Tongue (tissue), 2 donors: Measurements from ENCODE around the gene FER1L5. TPM values are rescaled to one million over a fixed set of nuclear protein-coding genes. Genes with fewer than 3 reads are reported as not detected.

Experiments
- DNase-seq: peaks from one replicate; pipeline ENCODE4 v3.0.0-alpha.2; 2015
- total RNA-seq: library from RNA; depleted of rRNA; stranded (reverse); fragments of >200 nt; gene quantifications from one replicate; pipeline ENCODE4 v1.2.3, GENCODE V29; 2014

FER1L5 gene
- total RNA-seq, 1 donor from 2014 or later = under 0.01 TPM

DNA sequence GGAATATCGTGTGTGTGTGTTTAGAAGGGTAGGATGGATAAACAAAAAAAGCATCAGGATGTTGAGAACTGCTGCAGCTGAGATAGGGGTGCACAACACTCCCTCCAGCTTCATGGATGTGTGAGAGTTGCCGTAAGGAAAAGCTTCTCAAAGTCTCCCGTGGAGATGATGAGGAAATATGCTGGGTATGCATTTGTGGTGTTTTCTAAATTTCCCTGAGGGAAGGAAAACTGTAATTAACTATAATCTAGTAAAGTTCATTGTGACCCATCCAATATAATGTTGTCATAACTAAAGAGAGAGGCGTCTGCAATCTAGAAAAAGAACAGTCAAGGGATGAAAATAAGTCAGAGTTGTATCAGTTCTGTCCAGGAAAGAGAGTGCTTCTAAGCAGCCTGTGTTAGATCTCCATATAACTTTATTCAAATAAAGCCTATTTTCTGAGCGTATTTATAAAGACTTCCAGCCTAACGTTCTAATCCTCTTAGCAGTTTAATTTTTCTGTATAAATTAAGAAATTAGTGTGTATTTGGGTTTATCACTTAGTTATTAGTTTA lies 104.6 kb downstream of the FER1L5 start:
- DNase-seq = no peak

DNA sequence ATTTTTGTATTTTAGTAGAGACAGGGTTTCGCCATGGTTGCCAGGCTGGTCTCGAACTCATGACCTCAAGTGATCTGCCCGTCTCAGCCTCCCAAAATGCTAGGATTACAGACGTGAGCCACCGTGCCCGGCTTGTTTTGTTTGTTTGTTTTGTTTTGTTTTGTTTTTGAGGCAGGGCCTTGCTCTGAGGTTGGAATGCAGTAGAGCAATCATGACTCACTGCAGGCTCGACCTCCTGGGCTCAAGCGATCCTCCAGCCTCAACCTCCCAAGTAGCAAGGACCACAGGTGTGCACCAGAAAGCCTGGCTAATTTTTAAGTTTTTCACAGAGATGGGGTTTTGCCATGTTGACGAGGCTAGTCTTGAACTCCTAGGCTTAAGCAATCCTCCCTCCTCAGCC lies 109.2 kb downstream of the FER1L5 start:
- DNase-seq = no peak

DNA sequence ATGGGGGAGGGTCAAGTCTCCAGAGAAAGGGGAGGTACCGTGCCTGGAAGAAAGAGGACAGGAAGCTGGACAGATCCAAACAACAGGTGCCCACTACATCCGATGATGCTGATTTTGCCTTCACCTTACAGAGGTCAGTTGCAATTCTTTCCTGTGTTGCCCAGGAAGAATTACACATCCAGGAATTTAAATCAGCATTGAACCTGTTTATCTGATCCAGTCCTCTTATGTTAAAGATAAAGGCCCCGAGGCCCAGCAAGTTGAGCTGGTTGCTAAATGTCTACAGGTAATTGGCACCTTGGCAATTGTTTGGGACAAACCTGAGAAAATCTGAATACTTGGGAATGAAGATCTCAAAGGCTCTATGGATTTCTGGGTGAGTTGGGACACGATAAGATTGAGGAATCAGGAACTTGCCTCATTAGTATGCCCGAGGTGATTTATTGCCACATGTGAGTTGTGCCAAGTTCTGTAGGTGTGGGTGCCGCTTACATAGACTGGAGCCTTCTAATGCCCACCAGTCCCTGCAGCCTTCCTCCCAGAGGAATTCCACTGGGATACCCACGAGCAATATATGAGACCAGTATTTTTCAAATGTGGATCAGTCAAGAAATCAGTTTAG lies 111.2 kb downstream of the FER1L5 start:
- DNase-seq = no peak

DNA sequence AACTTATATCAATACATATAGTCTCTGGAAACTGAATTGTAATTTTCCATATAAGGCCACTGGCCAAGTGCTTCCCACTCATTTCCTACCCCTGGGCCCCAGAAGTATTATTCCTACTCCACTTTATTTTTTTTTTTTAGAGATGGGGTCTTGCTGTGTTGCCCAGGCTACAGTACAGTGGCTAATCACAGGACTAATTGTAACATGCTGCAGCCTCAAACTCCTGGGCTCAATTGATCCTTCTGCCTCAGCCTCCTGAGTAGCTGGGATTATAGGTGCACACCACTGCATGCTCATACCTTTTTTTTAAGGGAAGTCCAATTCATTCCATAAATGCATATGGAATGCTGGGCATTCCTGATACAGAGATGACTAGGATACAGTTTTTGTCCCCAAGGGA lies 111.8 kb downstream of the FER1L5 start:
- no peak for DNase-seq

Other genes starting within 250 kb of the FER1L5 start
- gene NEURL3, start 137.4 kb upstream of the FER1L5 start, total RNA-seq = 2.7 TPM
- gene ARID5A, start 106.0 kb upstream of the FER1L5 start, total RNA-seq = 21.1 TPM
- 45.2 TPM for gene KANSL3, start 4.5 kb upstream of the FER1L5 start, total RNA-seq
- gene LMAN2L, start 97.3 kb downstream of the FER1L5 start, total RNA-seq = 41.5 TPM
- 39.2 TPM for gene CNNM4, start 118.1 kb downstream of the FER1L5 start, total RNA-seq
- 17.1 TPM for gene CNNM3, start 173.5 kb downstream of the FER1L5 start, total RNA-seq
- 96.8 TPM for gene ANKRD23, start 201.3 kb downstream of the FER1L5 start, total RNA-seq
- gene ANKRD39, start 215.3 kb downstream of the FER1L5 start, total RNA-seq = 12.0 TPM
- 52.2 TPM for gene SEMA4C, start 227.3 kb downstream of the FER1L5 start, total RNA-seq